Measurements from ENCODE around the gene ZNF577.
"Not testable (repeated sequence)": the region's sequence is repeated elsewhere in the genome, so short reads cannot be mapped to it uniquely, and the experiment has no call there.

ZNF577 gene

GRCh38 chr19:51906108-51906507 lies 18.4 kb upstream of the ZNF577 start:
- H3K4me3 ChIP-seq (ENCODE audit: low read depth, low read length); H3K27ac ChIP-seq (ENCODE audit: low read depth, low read length); H3K36me3 ChIP-seq (ENCODE audit: insufficient read depth, low read length); H3K27me3 ChIP-seq (ENCODE audit: insufficient read depth, low read length); H2AFZ ChIP-seq (ENCODE audit: low read length, unreplicated experiment); H3K4me1 ChIP-seq (ENCODE audit: control insufficient read depth, insufficient read depth, low read length, unreplicated experiment): not testable (repeated sequence)
- H3K79me2 ChIP-seq (ENCODE audit: control insufficient read depth, insufficient read depth, low read length, unreplicated experiment), result peaks cover 26% of the 10 kb centered on the region

- not testable (repeated sequence) for H3K4me1 ChIP-seq (ENCODE audit: control insufficient read depth, insufficient read depth, low read length, unreplicated experiment); H2AFZ ChIP-seq (ENCODE audit: low read length, unreplicated experiment); H3K36me3 ChIP-seq (ENCODE audit: insufficient read depth, low read length); H3K27me3 ChIP-seq (ENCODE audit: insufficient read depth, low read length)
- peak overlapping the region; percentile 47; the same call in 1 of the 2 replicates for H3K27ac ChIP-seq (ENCODE audit: low read depth, low read length)
- H3K4me3 ChIP-seq (ENCODE audit: low read depth, low read length), result 0 out of 2 replicates have a peak overlapping the region, but pooled peaks have one; percentile 96
- peaks cover 30% of the 10 kb centered on the region for H3K79me2 ChIP-seq (ENCODE audit: control insufficient read depth, insufficient read depth, low read length, unreplicated experiment)
Observed at GRCh38 chr19:51905639-51906038, 17.9 kb upstream of the ZNF577 start.

- H3K4me1 ChIP-seq (ENCODE audit: control insufficient read depth, insufficient read depth, low read length, unreplicated experiment), result no peaks in the 10 kb centered on the region
- H3K4me3 ChIP-seq (ENCODE audit: low read depth, low read length), result peak overlapping the region; percentile 96
- H3K27ac ChIP-seq (ENCODE audit: low read depth, low read length), result peak overlapping the region; percentile 47; the same call in 1 of the 2 replicates
- peak overlapping the region; percentile 23 for H2AFZ ChIP-seq (ENCODE audit: low read length, unreplicated experiment)
- H3K79me2 ChIP-seq (ENCODE audit: control insufficient read depth, insufficient read depth, low read length, unreplicated experiment), result peaks cover 32% of the 10 kb centered on the region
- no peaks in the 10 kb centered on the region for H3K27me3 ChIP-seq (ENCODE audit: insufficient read depth, low read length)
- peaks cover 11% of the 10 kb centered on the region for H3K36me3 ChIP-seq (ENCODE audit: insufficient read depth, low read length)
Observed at GRCh38 chr19:51905206-51905605, 17.5 kb upstream of the ZNF577 start.

GRCh38 chr19:51904331-51905165 lies 16.8 kb upstream of the ZNF577 start, which contains the start of gene ZNF649:
TSS of gene ZNF649 (minus strand) at chr19:51905017. CDS start at chr19:51900107, 4,910 bp downstream.
- H3K79me2 ChIP-seq (ENCODE audit: control insufficient read depth, insufficient read depth, low read length, unreplicated experiment), result peaks cover 33% of the 10 kb centered on the region
- no peaks in the 10 kb centered on the region for H3K4me1 ChIP-seq (ENCODE audit: control insufficient read depth, insufficient read depth, low read length, unreplicated experiment)
- peak within 1 kb of the TSS; percentile 47; the same call in 1 of the 2 replicates for H3K27ac ChIP-seq (ENCODE audit: low read depth, low read length)
- peak within 1 kb of the TSS; percentile 96 for H2AFZ ChIP-seq (ENCODE audit: low read length, unreplicated experiment)
- H3K36me3 ChIP-seq (ENCODE audit: insufficient read depth, low read length), result peaks cover 18% of the 10 kb centered on the region
- no peaks in the 10 kb centered on the region for H3K27me3 ChIP-seq (ENCODE audit: insufficient read depth, low read length)
- H3K4me3 ChIP-seq (ENCODE audit: low read depth, low read length), result peak within 1 kb of the TSS; percentile 96

GRCh38 chr19:51903192-51903591 lies 15.4 kb upstream of the ZNF577 start:
- Histone ChIP-seq H3K27ac (ENCODE audit: low read depth, low read length) (no peak overlapping the region), H3K79me2 (ENCODE audit: control insufficient read depth, insufficient read depth, low read length, unreplicated experiment) (peaks cover 33% of the 10 kb centered on the region), H3K4me3 (ENCODE audit: low read depth, low read length) (no peak overlapping the region), H3K4me1 (ENCODE audit: control insufficient read depth, insufficient read depth, low read length, unreplicated experiment) (no peaks in the 10 kb centered on the region), H3K27me3 (ENCODE audit: insufficient read depth, low read length) (no peaks in the 10 kb centered on the region), H3K36me3 (ENCODE audit: insufficient read depth, low read length) (peaks cover 28% of the 10 kb centered on the region), H2AFZ (ENCODE audit: low read length, unreplicated experiment) (no peak overlapping the region)

- no peak overlapping the region for H3K4me3 ChIP-seq (ENCODE audit: low read depth, low read length)
- H2AFZ ChIP-seq (ENCODE audit: low read length, unreplicated experiment), result no peak overlapping the region
- no peaks in the 10 kb centered on the region for H3K27me3 ChIP-seq (ENCODE audit: insufficient read depth, low read length)
- peaks cover 41% of the 10 kb centered on the region for H3K36me3 ChIP-seq (ENCODE audit: insufficient read depth, low read length)
- no peaks in the 10 kb centered on the region for H3K4me1 ChIP-seq (ENCODE audit: control insufficient read depth, insufficient read depth, low read length, unreplicated experiment)
- H3K79me2 ChIP-seq (ENCODE audit: control insufficient read depth, insufficient read depth, low read length, unreplicated experiment), result peaks cover 33% of the 10 kb centered on the region
- no peak overlapping the region for H3K27ac ChIP-seq (ENCODE audit: low read depth, low read length)
Observed at GRCh38 chr19:51901860-51902259, 14.1 kb upstream of the ZNF577 start.

- H3K79me2 ChIP-seq (ENCODE audit: control insufficient read depth, insufficient read depth, low read length, unreplicated experiment), result no peaks in the 10 kb centered on the region
- no peaks in the 10 kb centered on the region for H3K27me3 ChIP-seq (ENCODE audit: insufficient read depth, low read length)
- H3K4me3 ChIP-seq (ENCODE audit: low read depth, low read length), result no peak overlapping the region
- no peak overlapping the region for H2AFZ ChIP-seq (ENCODE audit: low read length, unreplicated experiment)
- no peak overlapping the region for H3K27ac ChIP-seq (ENCODE audit: low read depth, low read length)
- H3K36me3 ChIP-seq (ENCODE audit: insufficient read depth, low read length), result peaks cover 64% of the 10 kb centered on the region
- H3K4me1 ChIP-seq (ENCODE audit: control insufficient read depth, insufficient read depth, low read length, unreplicated experiment), result peaks cover 5% of the 10 kb centered on the region
Observed at GRCh38 chr19:51891193-51891747, 3.5 kb upstream of the ZNF577 start.

GRCh38 chr19:51889934-51890333 lies 2.2 kb upstream of the ZNF577 start:
- Histone ChIP-seq H3K27me3 (ENCODE audit: insufficient read depth, low read length) (no peaks in the 10 kb centered on the region), H3K27ac (ENCODE audit: low read depth, low read length) (no peak overlapping the region), H3K36me3 (ENCODE audit: insufficient read depth, low read length) (peaks cover 57% of the 10 kb centered on the region), H3K4me1 (ENCODE audit: control insufficient read depth, insufficient read depth, low read length, unreplicated experiment) (peaks cover 5% of the 10 kb centered on the region), H3K79me2 (ENCODE audit: control insufficient read depth, insufficient read depth, low read length, unreplicated experiment) (no peaks in the 10 kb centered on the region), H3K4me3 (ENCODE audit: low read depth, low read length) (no peak overlapping the region), H2AFZ (ENCODE audit: low read length, unreplicated experiment) (no peak overlapping the region)

- no peak overlapping the region for H3K27ac ChIP-seq (ENCODE audit: low read depth, low read length)
- H3K27me3 ChIP-seq (ENCODE audit: insufficient read depth, low read length), result no peaks in the 10 kb centered on the region
- no peaks in the 10 kb centered on the region for H3K79me2 ChIP-seq (ENCODE audit: control insufficient read depth, insufficient read depth, low read length, unreplicated experiment)
- no peak overlapping the region for H3K4me3 ChIP-seq (ENCODE audit: low read depth, low read length)
- no peak overlapping the region for H2AFZ ChIP-seq (ENCODE audit: low read length, unreplicated experiment)
- H3K4me1 ChIP-seq (ENCODE audit: control insufficient read depth, insufficient read depth, low read length, unreplicated experiment), result peaks cover 5% of the 10 kb centered on the region
- peaks cover 19% of the 10 kb centered on the region for H3K36me3 ChIP-seq (ENCODE audit: insufficient read depth, low read length)
Observed at GRCh38 chr19:51884713-51885112, 3.0 kb downstream of the ZNF577 start.

GRCh38 chr19:51882518-51882917 lies 5.2 kb downstream of the ZNF577 start:
- H3K4me3 ChIP-seq (ENCODE audit: low read depth, low read length), result no peak overlapping the region
- H3K27me3 ChIP-seq (ENCODE audit: insufficient read depth, low read length), result no peaks in the 10 kb centered on the region
- H3K79me2 ChIP-seq (ENCODE audit: control insufficient read depth, insufficient read depth, low read length, unreplicated experiment), result no peaks in the 10 kb centered on the region
- peaks cover 5% of the 10 kb centered on the region for H3K4me1 ChIP-seq (ENCODE audit: control insufficient read depth, insufficient read depth, low read length, unreplicated experiment)
- no peak overlapping the region for H2AFZ ChIP-seq (ENCODE audit: low read length, unreplicated experiment)
- no peak overlapping the region for H3K27ac ChIP-seq (ENCODE audit: low read depth, low read length)
- peaks cover 19% of the 10 kb centered on the region for H3K36me3 ChIP-seq (ENCODE audit: insufficient read depth, low read length)

GRCh38 chr19:51873097-51873496 lies 14.7 kb downstream of the ZNF577 start:
- no peaks in the 10 kb centered on the region for H3K79me2 ChIP-seq (ENCODE audit: control insufficient read depth, insufficient read depth, low read length, unreplicated experiment)
- no peak overlapping the region for H3K4me3 ChIP-seq (ENCODE audit: low read depth, low read length)
- H3K27ac ChIP-seq (ENCODE audit: low read depth, low read length), result no peak overlapping the region
- no peak overlapping the region for H2AFZ ChIP-seq (ENCODE audit: low read length, unreplicated experiment)
- H3K27me3 ChIP-seq (ENCODE audit: insufficient read depth, low read length), result no peaks in the 10 kb centered on the region
- no peaks in the 10 kb centered on the region for H3K4me1 ChIP-seq (ENCODE audit: control insufficient read depth, insufficient read depth, low read length, unreplicated experiment)
- peaks cover 36% of the 10 kb centered on the region for H3K36me3 ChIP-seq (ENCODE audit: insufficient read depth, low read length)

Data from ACC112 (cell line).